Adrenal gland (tissue), 5 donors: ENCODE data around the gene GON4L.

Experiments used
- POLR2A ChIP-seq, 2 donors: fragments of 450-650 bp; IDR thresholded peaks; one replicate each; pipeline ENCODE4 v1.6.1; 2017; ENCODE audit warnings: antibody characterized with exemption in 2 of 2, mild to moderate bottlenecking in 2 of 2, moderate library complexity in 1 of 2
- TF ChIP-seq, protein P1 (sequence below), 6 experiments: fragments of 450-650 bp in 4 of 6; fragments of 200-600 bp in 2 of 6; sonication (generic) in 1 of 6; IDR thresholded peaks; 1 replicate in 5 of 6; 2 replicates in 1 of 6; pipeline versions ENCODE4 v1.5.1 to v1.8.0; 2016 to 2021; ENCODE audit warnings: antibody characterized with exemption in 6 of 6, mild to moderate bottlenecking in 2 of 6, moderate library complexity in 1 of 6
- donor health status: DM: no; HTN: no; CAD: no.

DNA sequence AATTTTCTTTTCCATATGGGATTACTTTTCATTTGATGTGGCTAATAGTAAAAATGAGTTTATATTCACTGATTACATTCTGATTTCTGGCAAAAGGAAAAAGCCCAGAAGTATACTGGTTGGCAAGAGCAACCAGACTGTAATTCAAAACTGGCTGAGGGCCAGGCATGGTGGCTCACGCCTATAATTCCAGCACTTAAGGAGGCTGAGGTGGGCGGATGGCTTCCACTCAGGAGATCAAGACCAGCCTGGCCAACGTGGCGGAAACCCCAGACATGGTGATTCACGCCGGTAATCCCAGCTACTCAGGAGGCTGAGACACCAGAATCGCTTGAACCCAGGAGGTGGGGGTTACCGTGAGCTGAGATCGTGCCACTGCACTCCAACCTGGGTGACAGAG is 16.8 kb upstream of the GON4L start:
- TF ChIP-seq, protein P1, sequence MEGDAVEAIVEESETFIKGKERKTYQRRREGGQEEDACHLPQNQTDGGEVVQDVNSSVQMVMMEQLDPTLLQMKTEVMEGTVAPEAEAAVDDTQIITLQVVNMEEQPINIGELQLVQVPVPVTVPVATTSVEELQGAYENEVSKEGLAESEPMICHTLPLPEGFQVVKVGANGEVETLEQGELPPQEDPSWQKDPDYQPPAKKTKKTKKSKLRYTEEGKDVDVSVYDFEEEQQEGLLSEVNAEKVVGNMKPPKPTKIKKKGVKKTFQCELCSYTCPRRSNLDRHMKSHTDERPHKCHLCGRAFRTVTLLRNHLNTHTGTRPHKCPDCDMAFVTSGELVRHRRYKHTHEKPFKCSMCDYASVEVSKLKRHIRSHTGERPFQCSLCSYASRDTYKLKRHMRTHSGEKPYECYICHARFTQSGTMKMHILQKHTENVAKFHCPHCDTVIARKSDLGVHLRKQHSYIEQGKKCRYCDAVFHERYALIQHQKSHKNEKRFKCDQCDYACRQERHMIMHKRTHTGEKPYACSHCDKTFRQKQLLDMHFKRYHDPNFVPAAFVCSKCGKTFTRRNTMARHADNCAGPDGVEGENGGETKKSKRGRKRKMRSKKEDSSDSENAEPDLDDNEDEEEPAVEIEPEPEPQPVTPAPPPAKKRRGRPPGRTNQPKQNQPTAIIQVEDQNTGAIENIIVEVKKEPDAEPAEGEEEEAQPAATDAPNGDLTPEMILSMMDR (IDR thresholded peaks at IDR 0.05), result no peak
- no peak for TF ChIP-seq POLR2A (IDR thresholded peaks at IDR 0.05)
